Kidney glomerular epithelial cell (primary cell): Measurements from ENCODE around the gene TAF1C.

Source experiments
- DNase-seq: peaks from one replicate; lab custom pipeline; 2025; lab: John Stamatoyannopoulos, UW

The TAF1C gene

DNA sequence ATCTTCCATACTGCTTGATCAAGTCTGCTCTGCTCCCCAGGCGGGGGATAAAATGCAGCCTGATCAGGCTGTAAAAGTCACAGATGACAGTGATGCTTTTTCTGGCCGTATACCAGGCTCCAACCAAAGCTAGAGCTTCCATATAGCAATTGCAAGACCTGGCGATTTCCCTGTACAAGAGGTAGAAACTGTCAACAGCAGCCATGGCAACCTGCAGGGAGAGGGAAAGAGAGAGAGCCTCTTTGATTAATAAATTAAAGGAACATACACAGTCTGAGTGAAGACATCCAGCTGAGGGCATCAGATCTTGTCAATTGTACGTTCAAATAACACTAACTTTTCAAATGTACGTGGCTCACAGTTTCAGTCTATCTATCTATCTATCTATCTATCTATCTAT is 55.7 kb downstream of the TAF1C start:
- DNase-seq: no peak
